ENCODE data around the gene ZNF527. TPM values are rescaled to one million over a fixed set of nuclear protein-coding genes. Genes with fewer than 3 reads are reported as not detected.

The ZNF527 gene
- polyA plus RNA-seq, 2 of the 4 experiments (the other 2 are of a cell fraction), result 4.1 to 8.2 TPM

DNA sequence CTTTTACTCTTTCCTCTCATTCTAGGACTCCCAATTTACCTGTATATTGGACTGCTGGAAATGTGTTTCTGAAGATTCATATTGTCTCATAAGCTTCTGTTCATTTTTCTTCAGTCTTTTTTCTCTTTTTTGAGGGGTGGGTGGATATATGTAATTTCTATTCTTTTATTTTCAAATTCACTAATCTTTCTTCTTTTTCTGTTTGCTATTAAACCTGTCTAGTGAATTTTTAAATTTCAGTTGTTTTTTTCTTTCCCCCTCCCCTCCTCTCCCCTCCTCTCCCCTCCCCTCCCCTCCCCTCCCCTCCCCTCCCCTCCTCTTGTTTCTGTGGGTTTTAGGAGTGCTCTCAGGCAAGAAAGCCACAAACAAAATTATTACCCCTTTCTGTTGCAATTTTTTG, 16.9 kb upstream of the ZNF527 start:
- CTCF ChIA-PET, result no interaction called here
- TF ChIP-seq NFE2L2 (conservative IDR thresholded peaks at IDR 0.05; ENCODE audit: low read length) (no peak), RFX5 (IDR thresholded peaks at IDR 0.05) (no peak), GATA3 (IDR thresholded peaks at IDR 0.05; ENCODE audit: borderline replicate concordance) (no peak), CBX8 (IDR thresholded peaks at IDR 0.05) (no peak), CEBPB (IDR thresholded peaks at IDR 0.05) (no peak), HDAC2 (IDR thresholded peaks at IDR 0.05) (no peak), RNF2 (IDR thresholded peaks at IDR 0.05; ENCODE audit: borderline replicate concordance, low read depth) (no peak)
- TF ChIP-seq, protein P1, sequence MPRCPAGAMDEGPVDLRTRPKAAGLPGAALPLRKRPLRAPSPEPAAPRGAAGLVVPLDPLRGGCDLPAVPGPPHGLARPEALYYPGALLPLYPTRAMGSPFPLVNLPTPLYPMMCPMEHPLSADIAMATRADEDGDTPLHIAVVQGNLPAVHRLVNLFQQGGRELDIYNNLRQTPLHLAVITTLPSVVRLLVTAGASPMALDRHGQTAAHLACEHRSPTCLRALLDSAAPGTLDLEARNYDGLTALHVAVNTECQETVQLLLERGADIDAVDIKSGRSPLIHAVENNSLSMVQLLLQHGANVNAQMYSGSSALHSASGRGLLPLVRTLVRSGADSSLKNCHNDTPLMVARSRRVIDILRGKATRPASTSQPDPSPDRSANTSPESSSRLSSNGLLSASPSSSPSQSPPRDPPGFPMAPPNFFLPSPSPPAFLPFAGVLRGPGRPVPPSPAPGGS (IDR thresholded peaks at IDR 0.05), result no peak
- TF ChIP-seq, protein P2, sequence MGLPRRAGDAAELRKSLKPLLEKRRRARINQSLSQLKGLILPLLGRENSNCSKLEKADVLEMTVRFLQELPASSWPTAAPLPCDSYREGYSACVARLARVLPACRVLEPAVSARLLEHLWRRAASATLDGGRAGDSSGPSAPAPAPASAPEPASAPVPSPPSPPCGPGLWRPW (IDR thresholded peaks at IDR 0.05), result no peak
- TF ChIP-seq, protein P3, sequence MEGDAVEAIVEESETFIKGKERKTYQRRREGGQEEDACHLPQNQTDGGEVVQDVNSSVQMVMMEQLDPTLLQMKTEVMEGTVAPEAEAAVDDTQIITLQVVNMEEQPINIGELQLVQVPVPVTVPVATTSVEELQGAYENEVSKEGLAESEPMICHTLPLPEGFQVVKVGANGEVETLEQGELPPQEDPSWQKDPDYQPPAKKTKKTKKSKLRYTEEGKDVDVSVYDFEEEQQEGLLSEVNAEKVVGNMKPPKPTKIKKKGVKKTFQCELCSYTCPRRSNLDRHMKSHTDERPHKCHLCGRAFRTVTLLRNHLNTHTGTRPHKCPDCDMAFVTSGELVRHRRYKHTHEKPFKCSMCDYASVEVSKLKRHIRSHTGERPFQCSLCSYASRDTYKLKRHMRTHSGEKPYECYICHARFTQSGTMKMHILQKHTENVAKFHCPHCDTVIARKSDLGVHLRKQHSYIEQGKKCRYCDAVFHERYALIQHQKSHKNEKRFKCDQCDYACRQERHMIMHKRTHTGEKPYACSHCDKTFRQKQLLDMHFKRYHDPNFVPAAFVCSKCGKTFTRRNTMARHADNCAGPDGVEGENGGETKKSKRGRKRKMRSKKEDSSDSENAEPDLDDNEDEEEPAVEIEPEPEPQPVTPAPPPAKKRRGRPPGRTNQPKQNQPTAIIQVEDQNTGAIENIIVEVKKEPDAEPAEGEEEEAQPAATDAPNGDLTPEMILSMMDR (IDR thresholded peaks at IDR 0.05), result no peak
- no peak for ATAC-seq

DNA sequence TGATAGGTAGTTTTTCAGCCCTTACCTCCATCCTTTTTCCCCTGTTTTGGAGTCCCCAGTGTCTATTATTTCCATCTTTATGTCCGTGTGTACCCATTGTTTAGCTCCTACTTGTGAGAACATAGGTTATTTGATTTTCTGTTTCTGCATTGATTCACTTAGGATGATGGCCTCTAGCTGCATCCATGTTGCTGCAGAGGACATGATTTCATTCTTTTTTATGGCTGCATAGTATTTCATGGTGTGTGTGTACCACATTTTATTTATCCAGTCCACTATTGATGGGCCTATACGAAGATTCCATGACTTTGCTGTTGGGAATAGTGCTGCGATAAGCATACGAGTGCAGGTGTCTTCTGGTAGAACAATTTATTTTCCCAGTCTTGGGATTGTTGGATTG, 15.0 kb upstream of the ZNF527 start:
- TF ChIP-seq KDM1A (IDR thresholded peaks at IDR 0.05; ENCODE audit: low read depth) (no peak), TP53 (CRISPR knock-in tag; IDR thresholded peaks at IDR 0.05) (no peak), HDAC2 (IDR thresholded peaks at IDR 0.05) (no peak), RARB (CRISPR knock-in tag; IDR thresholded peaks at IDR 0.05) (no peak), NR3C1 (IDR thresholded peaks at IDR 0.05) (no peak), CBX2 (IDR thresholded peaks at IDR 0.05; ENCODE audit: borderline replicate concordance, low read depth) (no peak), JUN (IDR thresholded peaks at IDR 0.05) (no peak), SMC3 (IDR thresholded peaks at IDR 0.05) (no peak), MAFK (IDR thresholded peaks at IDR 0.05; ENCODE audit: partially characterized antibody) (no peak)
- TF ChIP-seq, protein P3 (IDR thresholded peaks at IDR 0.05), result no peak
- TF ChIP-seq, protein P4, sequence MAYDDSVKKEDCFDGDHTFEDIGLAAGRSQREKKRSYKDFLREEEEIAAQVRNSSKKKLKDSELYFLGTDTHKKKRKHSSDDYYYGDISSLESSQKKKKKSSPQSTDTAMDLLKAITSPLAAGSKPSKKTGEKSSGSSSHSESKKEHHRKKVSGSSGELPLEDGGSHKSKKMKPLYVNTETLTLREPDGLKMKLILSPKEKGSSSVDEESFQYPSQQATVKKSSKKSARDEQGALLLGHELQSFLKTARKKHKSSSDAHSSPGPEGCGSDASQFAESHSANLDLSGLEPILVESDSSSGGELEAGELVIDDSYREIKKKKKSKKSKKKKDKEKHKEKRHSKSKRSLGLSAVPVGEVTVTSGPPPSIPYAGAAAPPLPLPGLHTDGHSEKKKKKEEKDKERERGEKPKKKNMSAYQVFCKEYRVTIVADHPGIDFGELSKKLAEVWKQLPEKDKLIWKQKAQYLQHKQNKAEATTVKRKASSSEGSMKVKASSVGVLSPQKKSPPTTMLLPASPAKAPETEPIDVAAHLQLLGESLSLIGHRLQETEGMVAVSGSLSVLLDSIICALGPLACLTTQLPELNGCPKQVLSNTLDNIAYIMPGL (CRISPR knock-in tag; IDR thresholded peaks at IDR 0.05; ENCODE audit: borderline replicate concordance), result no peak
- WGBS (ENCODE audit: missing lambda C conversion rate), result 88% methylated on average over 4 of the region's 4 CpGs
- POLR2A ChIA-PET, result no interaction called here
- Histone ChIP-seq H3K9me3 (peaks cover 89% of the 10 kb centered on the region), H3K4me2 (no peak overlapping the region), H3K27ac (no peak overlapping the region), H3K4me3 (no peak overlapping the region), H3K4me1 (no peaks in the 10 kb centered on the region)
- CTCF ChIA-PET, result interaction anchor here (1.4 kb wide), 1 partner anchor 13 kb away, joined by 3 read pairs; no protein-coding TSS in a partner anchor
- peak; percentile 13 for FAIRE-seq
- no peak for DNase-seq (ENCODE audit: low read depth in 1 of 2, low spot score in 1 of 2)
- ATAC-seq, result no peak

More for the DNA sequence above, 16.9 kb upstream of the ZNF527 start:
- no peak overlapping the region for H3K27ac ChIP-seq
- H3K9me3 ChIP-seq, result peaks cover 85% of the 10 kb centered on the region
- no peak for DNase-seq (ENCODE audit: low read depth in 1 of 2, low spot score in 1 of 2)
- FAIRE-seq, result no peak
- H3K4me3 ChIP-seq, result no peak overlapping the region
- H3K4me1 ChIP-seq, result no peaks in the 10 kb centered on the region
- H3K4me2 ChIP-seq, result no peak overlapping the region
- POLR2A ChIA-PET, result no interaction called here
